Pulmonary artery endothelial cell (primary cell): Measurements from ENCODE around the gene MRPS33. TPM values are rescaled to one million over a fixed set of nuclear protein-coding genes. Genes with fewer than 3 reads are reported as not detected.

Experiments
- total RNA-seq: library from RNA; depleted of rRNA; stranded (reverse); fragments of >200 nt; gene quantifications from 2 replicates; pipeline ENCODE4 v1.2.3, GENCODE V29; 2014

The MRPS33 gene
- total RNA-seq, 1 donor from 2014 or later = 31.2 TPM

Other genes starting within 250 kb of the MRPS33 start
- gene BRAF, start 90.0 kb downstream of the MRPS33 start, total RNA-seq = 12.5 and 17.4 TPM in 2 replicates
- gene TMEM178B, start 59.1 kb upstream of the MRPS33 start, total RNA-seq = 0.07 TPM in 1 of 2 replicates, not detected in the other